ENCODE data around the gene CRYGS.

CRYGS gene

DNA sequence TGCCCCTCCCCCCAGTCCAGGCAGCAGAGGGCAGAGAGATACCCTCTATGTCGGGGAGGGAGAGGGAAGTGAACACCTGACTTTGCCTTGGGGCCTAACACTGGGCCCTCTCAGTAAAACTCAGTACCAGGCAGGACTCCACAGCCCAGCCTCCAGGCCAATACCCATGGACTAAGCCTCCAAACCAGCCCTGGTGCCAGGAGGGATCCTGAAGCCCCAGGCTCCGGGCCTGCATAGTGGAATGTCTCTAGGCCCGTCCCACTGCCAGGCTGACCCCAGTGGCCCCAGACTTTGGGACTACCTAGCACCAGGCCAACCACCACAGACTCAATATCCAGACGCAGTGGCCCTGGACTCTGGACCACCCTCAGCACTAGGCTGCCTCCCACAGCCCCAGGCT lies 46.6 kb downstream of the CRYGS start:
- TF ChIP-seq, protein P1, sequence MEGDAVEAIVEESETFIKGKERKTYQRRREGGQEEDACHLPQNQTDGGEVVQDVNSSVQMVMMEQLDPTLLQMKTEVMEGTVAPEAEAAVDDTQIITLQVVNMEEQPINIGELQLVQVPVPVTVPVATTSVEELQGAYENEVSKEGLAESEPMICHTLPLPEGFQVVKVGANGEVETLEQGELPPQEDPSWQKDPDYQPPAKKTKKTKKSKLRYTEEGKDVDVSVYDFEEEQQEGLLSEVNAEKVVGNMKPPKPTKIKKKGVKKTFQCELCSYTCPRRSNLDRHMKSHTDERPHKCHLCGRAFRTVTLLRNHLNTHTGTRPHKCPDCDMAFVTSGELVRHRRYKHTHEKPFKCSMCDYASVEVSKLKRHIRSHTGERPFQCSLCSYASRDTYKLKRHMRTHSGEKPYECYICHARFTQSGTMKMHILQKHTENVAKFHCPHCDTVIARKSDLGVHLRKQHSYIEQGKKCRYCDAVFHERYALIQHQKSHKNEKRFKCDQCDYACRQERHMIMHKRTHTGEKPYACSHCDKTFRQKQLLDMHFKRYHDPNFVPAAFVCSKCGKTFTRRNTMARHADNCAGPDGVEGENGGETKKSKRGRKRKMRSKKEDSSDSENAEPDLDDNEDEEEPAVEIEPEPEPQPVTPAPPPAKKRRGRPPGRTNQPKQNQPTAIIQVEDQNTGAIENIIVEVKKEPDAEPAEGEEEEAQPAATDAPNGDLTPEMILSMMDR (IDR thresholded peaks at IDR 0.05; ENCODE audit: low read depth, low read length, missing control alignments), result no peak
- H3K4me3 ChIP-seq (replicated peaks; ENCODE audit: low read depth, low read length), result no peak overlapping the region
- no peak for DNase-seq (ENCODE audit: extremely low read depth, low read depth)

DNA sequence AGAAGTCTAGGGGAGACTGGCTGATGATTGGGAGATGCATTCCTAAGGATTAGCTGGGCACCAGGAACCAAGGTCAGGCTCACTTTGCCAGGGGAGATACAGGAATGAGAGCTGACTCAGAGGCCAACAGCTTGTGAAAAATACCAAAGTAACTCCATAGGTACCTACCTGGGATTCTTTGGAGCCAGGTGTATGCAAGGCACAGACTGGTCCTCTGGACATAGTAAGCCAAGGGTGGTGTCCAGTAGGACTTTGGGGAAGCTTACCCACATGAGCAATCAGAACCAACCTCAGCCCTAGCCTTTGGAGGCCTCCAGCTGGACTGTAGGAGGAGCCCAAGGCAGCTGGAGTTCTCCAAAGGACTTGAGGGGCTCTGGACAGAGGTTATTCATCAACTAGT lies 47.5 kb downstream of the CRYGS start:
- no peak for DNase-seq (ENCODE audit: extremely low read depth, low read depth)
- TF ChIP-seq, protein P1 (IDR thresholded peaks at IDR 0.05; ENCODE audit: low read depth, low read length, missing control alignments), result no peak
- H3K4me3 ChIP-seq (replicated peaks; ENCODE audit: low read depth, low read length), result no peak overlapping the region

DNA sequence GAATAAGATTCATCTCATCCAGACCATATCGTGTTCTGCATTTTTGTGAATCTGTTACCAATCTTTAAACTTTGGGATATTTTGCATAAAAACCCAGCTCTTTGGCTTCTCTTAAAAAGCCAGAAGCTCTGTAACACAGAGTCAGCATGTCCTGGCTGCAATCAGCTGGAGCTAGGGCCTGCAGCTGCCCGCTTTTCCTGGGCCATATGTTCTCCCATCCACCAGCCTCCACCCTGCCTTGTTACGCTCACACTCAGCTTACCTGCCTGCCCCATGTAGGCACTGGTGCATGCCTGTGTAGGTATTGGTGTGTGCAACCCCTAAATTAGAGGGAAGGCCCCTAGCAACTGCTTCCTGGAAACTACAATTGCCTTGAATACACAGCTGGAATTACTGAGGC lies 48.2 kb downstream of the CRYGS start:
- no peak overlapping the region for H3K4me3 ChIP-seq (replicated peaks; ENCODE audit: low read depth, low read length)
- DNase-seq (ENCODE audit: extremely low read depth, low read depth), result no peak
- TF ChIP-seq, protein P1 (IDR thresholded peaks at IDR 0.05; ENCODE audit: low read depth, low read length, missing control alignments), result no peak

DNA sequence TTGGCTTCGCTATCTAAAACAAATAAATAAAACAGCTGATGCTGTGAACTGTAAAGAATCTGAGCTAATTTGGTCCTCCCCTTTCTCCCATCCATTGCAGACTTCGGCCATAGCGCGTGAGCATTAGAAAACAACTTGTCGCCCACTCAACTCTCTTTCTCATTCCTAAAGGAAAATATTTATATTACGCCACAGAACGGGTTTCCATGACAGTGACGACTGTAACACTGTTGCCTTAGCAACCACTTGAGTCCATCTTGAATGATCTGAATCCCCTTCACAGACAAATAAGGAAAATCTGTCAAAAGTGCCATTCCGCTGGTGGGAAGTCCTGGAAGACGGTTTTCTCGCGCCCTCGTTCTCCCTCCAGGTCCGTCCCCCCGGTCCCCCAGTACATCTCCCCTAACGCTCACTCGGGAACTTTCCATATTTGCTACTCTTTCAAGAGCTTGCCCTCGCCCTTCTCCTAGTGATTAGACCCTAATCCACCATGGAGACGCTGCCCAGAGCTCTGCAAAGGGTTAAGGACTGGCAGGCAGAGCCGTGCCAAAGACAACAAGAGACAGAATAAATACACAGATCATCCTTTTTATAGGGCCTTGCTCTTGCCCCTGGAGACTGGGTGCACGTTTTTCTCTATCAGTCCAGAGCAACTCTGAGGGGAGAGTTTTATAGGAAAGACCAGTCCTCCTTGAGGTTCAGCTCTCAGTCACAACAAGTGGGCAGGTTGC lies 50.5 kb downstream of the CRYGS start:
- TF ChIP-seq, protein P1 (IDR thresholded peaks at IDR 0.05; ENCODE audit: low read depth, low read length, missing control alignments), result no peak
- H3K4me3 ChIP-seq (replicated peaks; ENCODE audit: low read depth, low read length), result no peak overlapping the region
- no peak for DNase-seq (ENCODE audit: extremely low read depth, low read depth)

DNA sequence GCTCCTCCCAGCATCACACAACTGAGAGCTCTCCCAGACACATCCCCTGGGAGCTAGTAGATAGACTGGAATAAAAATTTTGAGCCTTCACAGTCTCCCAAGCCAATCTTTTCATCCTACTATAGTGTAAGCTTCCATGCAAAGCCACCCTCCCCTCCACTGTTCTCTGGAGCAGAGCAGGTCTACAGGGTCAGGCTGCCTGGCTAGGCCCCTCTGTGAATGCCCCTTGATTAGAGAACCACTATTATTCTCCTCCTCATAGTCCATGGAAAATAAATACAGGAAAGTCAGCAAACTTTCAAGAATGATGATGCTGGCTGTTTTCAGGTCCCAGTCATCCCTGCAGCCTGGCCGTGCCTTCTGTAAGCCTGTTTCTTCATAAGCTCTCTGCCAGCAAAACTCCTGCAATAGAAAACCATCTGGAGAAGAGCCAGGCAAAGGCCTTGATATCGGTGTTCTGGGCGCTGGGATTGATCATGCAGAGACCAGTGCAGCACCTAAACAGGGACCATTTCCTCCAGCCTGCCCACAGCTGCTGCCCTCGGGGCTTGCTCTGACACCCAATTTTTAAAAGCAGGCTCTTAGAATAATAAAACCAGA lies 51.7 kb downstream of the CRYGS start:
- no peak overlapping the region for H3K4me3 ChIP-seq (replicated peaks; ENCODE audit: low read depth, low read length)
- TF ChIP-seq, protein P1 (IDR thresholded peaks at IDR 0.05; ENCODE audit: low read depth, low read length, missing control alignments), result no peak
- no peak for DNase-seq (ENCODE audit: extremely low read depth, low read depth)

DNA sequence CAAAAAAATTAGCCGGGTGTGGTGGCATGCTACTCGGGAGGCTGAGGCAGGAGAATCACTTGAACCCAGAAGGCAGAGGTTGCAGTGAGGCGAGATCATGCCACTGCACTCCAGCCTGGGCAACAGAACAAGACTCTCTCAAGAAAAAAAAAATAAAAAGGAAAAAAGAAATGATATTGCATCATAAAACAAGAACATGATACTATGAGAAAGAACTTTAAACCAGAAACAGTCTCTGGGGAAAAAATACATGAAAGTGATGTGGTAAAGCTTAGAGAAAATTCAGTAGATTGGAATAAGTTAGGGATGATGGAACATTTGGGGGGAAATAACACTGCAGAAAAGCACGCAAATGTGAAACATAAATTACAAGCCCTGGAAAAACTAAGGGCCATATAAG lies 54.7 kb downstream of the CRYGS start:
- no peak overlapping the region for H3K4me3 ChIP-seq (replicated peaks; ENCODE audit: low read depth, low read length)
- TF ChIP-seq, protein P1 (IDR thresholded peaks at IDR 0.05; ENCODE audit: low read depth, low read length, missing control alignments), result no peak
- DNase-seq (ENCODE audit: extremely low read depth, low read depth), result no peak

Measured in HFF-Myc (cell line).